SK-N-SH (cell line): ENCODE measurements around the gene OGN. TPM values are rescaled to one million over a fixed set of nuclear protein-coding genes. Genes with fewer than 3 reads are reported as not detected.
A peak's percentile ranks its signal among the peaks of the same experiment; 100 is the strongest.

ENCODE experiments used
- CTCF ChIA-PET: fragments of 300-600, 350-600 bp; formaldehyde crosslinking; extraction: SDS; loops from one replicate; lab custom pipeline; 2021; lab: Yijun Ruan, JAX
- POLR2A ChIA-PET: fragments of 350-600 bp; sonication (Branson Sonifier 250); formaldehyde crosslinking; extraction: SDS; loops from one replicate; lab custom pipeline; 2020; ENCODE audit warnings: antibody characterized with exemption, inconsistent platforms; lab: Yijun Ruan, JAX
- DNase-seq: peaks from one replicate; pipeline ENCODE4 v3.0.0; 2012
- H2AFZ ChIP-seq: fragments of 200-600 bp; sonication (generic); 2 replicates; pipeline ENCODE4 v1.8.1; 2016; ENCODE audit warnings: antibody characterized with exemption, mild to moderate bottlenecking, low read depth
- H3F3A ChIP-seq: fragments of 200-600 bp; sonication (generic); replicated peaks from 2 replicates; pipeline ENCODE3; 2016; ENCODE audit warnings: antibody characterized with exemption, mild to moderate bottlenecking; ENCODE audit not compliant: insufficient read depth
- H3K27ac ChIP-seq, 2 experiments: fragments of 200-500 bp in 1 of 2; fragments of 200-600 bp in 1 of 2; sonication (Bioruptor generic) in 1 of 2; sonication (generic), shearing (Covaris generic) in 1 of 2; 2 replicates each; pipeline versions ENCODE4 v1.5.1 to v1.6.1; 2014 to 2016; ENCODE audit warnings: low read depth in 2 of 2, inconsistent platforms in 1 of 2, low read length in 1 of 2, mild to moderate bottlenecking in 1 of 2, mixed read lengths in 1 of 2
- H3K27me3 ChIP-seq: fragments of 200-600 bp; sonication (generic), shearing (Covaris generic); 2 replicates; pipeline ENCODE4 v1.6.1; 2016; ENCODE audit warnings: mixed run types; ENCODE audit not compliant: insufficient read depth
- H3K36me3 ChIP-seq, 2 experiments: fragments of 200-500 bp in 1 of 2; fragments of 200-600 bp in 1 of 2; sonication (Bioruptor generic) in 1 of 2; sonication (generic) in 1 of 2; replicated peaks in 1 of 2; 2 replicates each; pipeline versions ENCODE3 to v1.5.1; 2014 to 2016; ENCODE audit warnings: low read length in 1 of 2, mild to moderate bottlenecking in 1 of 2; ENCODE audit not compliant: insufficient read depth in 2 of 2, control insufficient read depth in 1 of 2
- H3K4me1 ChIP-seq, 2 experiments: fragments of 200-500 bp in 1 of 2; fragments of 200-600 bp in 1 of 2; sonication (Bioruptor generic) in 1 of 2; sonication (generic), shearing (Covaris generic) in 1 of 2; 2 replicates each; pipeline versions ENCODE4 v1.5.1 to v1.6.1; 2014 to 2016; ENCODE audit warnings: low read depth in 1 of 2, low read length in 1 of 2, mixed run types in 1 of 2; ENCODE audit not compliant: insufficient read depth in 2 of 2, control insufficient read depth in 1 of 2
- H3K4me2 ChIP-seq: fragments of 200-600 bp; sonication (generic), shearing (Covaris generic); 2 replicates; pipeline ENCODE4 v1.6.1; 2017; ENCODE audit warnings: mixed run types
- H3K4me3 ChIP-seq, 2 experiments: fragments of 200-500 bp in 1 of 2; fragments of 200-600 bp in 1 of 2; sonication (Bioruptor generic) in 1 of 2; sonication (generic), shearing (Covaris generic) in 1 of 2; 2 replicates each; pipeline versions ENCODE4 v1.5.1 to v1.8.1; 2014 to 2016; ENCODE audit warnings: low read depth in 2 of 2, inconsistent platforms in 1 of 2, low read length in 1 of 2, mild to moderate bottlenecking in 1 of 2, mixed read lengths in 1 of 2, moderate library complexity in 1 of 2
- H3K79me2 ChIP-seq: fragments of 200-600 bp; sonication (generic); 2 replicates; pipeline ENCODE4 v1.8.1; 2017; ENCODE audit warnings: mild to moderate bottlenecking; ENCODE audit not compliant: insufficient read depth
- H3K9ac ChIP-seq: fragments of 200-600 bp; sonication (generic); 2 replicates; pipeline ENCODE4 v1.6.1; 2017; ENCODE audit warnings: mixed run types
- H3K9me2 ChIP-seq: fragments of 200-600 bp; sonication (generic); 2 replicates; pipeline ENCODE4 v1.6.1; 2017; ENCODE audit warnings: mixed run types
- H3K9me3 ChIP-seq: fragments of 200-600 bp; sonication (generic); 2 replicates; pipeline ENCODE4 v1.6.1; 2017; ENCODE audit warnings: mixed run types, mild to moderate bottlenecking, moderate library complexity
- H4K20me1 ChIP-seq: fragments of 200-600 bp; sonication (generic); 2 replicates; pipeline ENCODE4 v1.6.1; 2017; ENCODE audit warnings: mild to moderate bottlenecking, mixed run types; ENCODE audit not compliant: insufficient read depth
- CHD2 ChIP-seq: fragments of 150-350 bp; IDR thresholded peaks from 2 replicates; pipeline ENCODE4 v1.6.1; 2018; ENCODE audit warnings: low read length; ENCODE audit not compliant: partially characterized antibody
- CTCF ChIP-seq: fragments of 200-600 bp; sonication (generic); IDR thresholded peaks from 2 replicates; pipeline ENCODE4 v1.6.1; 2017; ENCODE audit warnings: antibody characterized with exemption, mild to moderate bottlenecking, moderate library complexity
- ELF1 ChIP-seq: IDR thresholded peaks from 2 replicates; pipeline ENCODE4 v1.4.0; 2012
- EP300 ChIP-seq, 2 experiments: IDR thresholded peaks; 2 replicates each; pipeline versions ENCODE4 v1.4.0 to v1.6.1; 2012; ENCODE audit warnings: borderline replicate concordance in 1 of 2, low read depth in 1 of 2, low read length in 1 of 2
- EZH2phosphoT487 ChIP-seq: fragments of 200-600 bp; sonication (generic); IDR thresholded peaks from 2 replicates; pipeline ENCODE4 v1.6.1; 2017; ENCODE audit warnings: low read depth, mixed run types, mild to moderate bottlenecking, antibody characterized with exemption, moderate library complexity, borderline replicate concordance
- FOSL2 ChIP-seq: IDR thresholded peaks from 2 replicates; pipeline ENCODE4 v1.4.0; 2012; ENCODE audit warnings: low read depth, mild to moderate bottlenecking, moderate library complexity, borderline replicate concordance
- FOXJ3 ChIP-seq: sonication (generic); formaldehyde crosslinking; IDR thresholded peaks from 2 replicates; pipeline ENCODE4 v1.5.1; 2020; ENCODE audit warnings: mild to moderate bottlenecking, missing genetic modification reagents
- FOXM1 ChIP-seq: IDR thresholded peaks from 2 replicates; pipeline ENCODE4 v1.4.0; 2012; ENCODE audit warnings: low read depth, mild to moderate bottlenecking
- GABPA ChIP-seq: IDR thresholded peaks from 2 replicates; pipeline ENCODE4 v1.4.0; 2012; ENCODE audit warnings: low read depth, mild to moderate bottlenecking
- GATA2 ChIP-seq: sonication (generic); formaldehyde crosslinking; IDR thresholded peaks from 2 replicates; pipeline ENCODE4 v1.5.0; 2020; ENCODE audit warnings: mild to moderate bottlenecking, missing genetic modification reagents
- JUND ChIP-seq: IDR thresholded peaks from 2 replicates; pipeline ENCODE4 v1.4.0; 2012
- MAX ChIP-seq: IDR thresholded peaks from 2 replicates; pipeline ENCODE4 v1.4.0; 2012; ENCODE audit warnings: low read depth
- MXI1 ChIP-seq: IDR thresholded peaks from 2 replicates; pipeline ENCODE4 v1.6.1; 2012; ENCODE audit warnings: mild to moderate bottlenecking, low read depth, low read length, improper control_type of control experiment
- PBX3 ChIP-seq: IDR thresholded peaks from 2 replicates; pipeline ENCODE4; 2012
- RAD21 ChIP-seq: IDR thresholded peaks from 2 replicates; pipeline ENCODE4 v1.6.1; 2012; ENCODE audit warnings: mild to moderate bottlenecking, low read length
- RCOR1 ChIP-seq: fragments of 150-350 bp; IDR thresholded peaks from 2 replicates; pipeline ENCODE4 v1.6.1; 2017; ENCODE audit warnings: antibody characterized with exemption, low read length
- RFX5 ChIP-seq: IDR thresholded peaks from 2 replicates; pipeline ENCODE4 v1.6.1; 2012; ENCODE audit warnings: mild to moderate bottlenecking, improper control_type of control experiment, low read length
- SMC3 ChIP-seq: IDR thresholded peaks from 2 replicates; pipeline ENCODE4 v1.6.1; 2012; ENCODE audit warnings: low read depth, low read length, improper control_type of control experiment
- TCF12 ChIP-seq: IDR thresholded peaks from 2 replicates; pipeline ENCODE4 v1.4.0; 2012
- WGBS: methylation state at CpG from one replicate; pipeline ENCODE4 v1.1.6; 2017; ENCODE audit warnings: low lambda C conversion rate; 5-methylcytosine and 5-hydroxymethylcytosine counted together
- polyA plus RNA-seq, 3 experiments: library from polyadenylated mRNA; depleted of rRNA; stranded (reverse); fragments of >200 nt; gene quantifications; 2 replicates each; pipeline ENCODE4 v1.2.3, GENCODE V29; 2012

Gene OGN
- polyA plus RNA-seq, 1 of the 3 experiments (the other 2 are of a cell fraction): 0.03 TPM

GRCh38 chr9:92359394-92359995 lies 44.9 kb downstream of the OGN start:
- CTCF ChIA-PET: interaction anchor here (1.0 kb wide), 1 partner anchor 9 kb away, joined by 5 read pairs; no protein-coding TSS in a partner anchor
- H3K79me2 ChIP-seq: no peaks in the 10 kb centered on the region
- no peaks in the 10 kb centered on the region; the same call in 1 of the 2 replicates for H3K9me2 ChIP-seq
- peak overlapping the region; percentile 33 to 97; a peak in 3 of 4 replicates for H3K27ac ChIP-seq
- H3K27me3 ChIP-seq: no peaks in the 10 kb centered on the region
- peak; percentile 74 for DNase-seq
- peaks cover 0 to 9% of the 10 kb centered on the region in 2 experiments for H3K36me3 ChIP-seq
- no peak overlapping the region for H2AFZ ChIP-seq
- no peaks in the 10 kb centered on the region for H4K20me1 ChIP-seq
- POLR2A ChIA-PET: interaction anchor here (1.2 kb wide), 1 partner anchor 9 kb away, joined by 3 read pairs; no protein-coding TSS in a partner anchor
- peaks cover 8% of the 10 kb centered on the region; the same call in 1 of the 2 replicates for H3K9me3 ChIP-seq
- 36% methylated on average over 2 of the region's 2 CpGs for WGBS
- H3F3A ChIP-seq: peaks cover 2% of the 10 kb centered on the region
- no peak overlapping the region for H3K4me3 ChIP-seq
- H3K4me2 ChIP-seq: no peak overlapping the region
- H3K9ac ChIP-seq: no peak overlapping the region
- TF ChIP-seq EP300 (IDR thresholded peaks at IDR 0.05; ENCODE audit: borderline replicate concordance in 1 of 2, low read depth in 1 of 2, low read length in 1 of 2) (peak in 1 of 2 experiments; percentile 91; a peak in 2 of 4 replicates), FOXM1 (no peak), RFX5 (0 out of 2 replicates have a peak, but pooled peaks have one; percentile 17), EZH2phosphoT487 (no peak), FOXJ3 (CRISPR knock-in tag) (no peak), TCF12 (peak; percentile 62), FOSL2 (no peak), RAD21 (peak; percentile 37), MAX (no peak), SMC3 (no peak), CHD2 (peak; percentile 79), GATA2 (CRISPR knock-in tag) (peak; percentile 58; the same call in 1 of the 2 replicates), RCOR1 (peak; percentile 65), JUND (0 out of 2 replicates have a peak, but pooled peaks have one; percentile 7), ELF1 (no peak), MXI1 (peak; percentile 56; the same call in 1 of the 2 replicates), GABPA (no peak), PBX3 (no peak; the same call in 1 of the 2 replicates), CTCF (no peak)
- H3K4me1 ChIP-seq: peaks cover 0 to 8% of the 10 kb centered on the region in 2 experiments; a peak in 2 of 4 replicates
